ENCODE results near the gene RNF168.

DNA sequence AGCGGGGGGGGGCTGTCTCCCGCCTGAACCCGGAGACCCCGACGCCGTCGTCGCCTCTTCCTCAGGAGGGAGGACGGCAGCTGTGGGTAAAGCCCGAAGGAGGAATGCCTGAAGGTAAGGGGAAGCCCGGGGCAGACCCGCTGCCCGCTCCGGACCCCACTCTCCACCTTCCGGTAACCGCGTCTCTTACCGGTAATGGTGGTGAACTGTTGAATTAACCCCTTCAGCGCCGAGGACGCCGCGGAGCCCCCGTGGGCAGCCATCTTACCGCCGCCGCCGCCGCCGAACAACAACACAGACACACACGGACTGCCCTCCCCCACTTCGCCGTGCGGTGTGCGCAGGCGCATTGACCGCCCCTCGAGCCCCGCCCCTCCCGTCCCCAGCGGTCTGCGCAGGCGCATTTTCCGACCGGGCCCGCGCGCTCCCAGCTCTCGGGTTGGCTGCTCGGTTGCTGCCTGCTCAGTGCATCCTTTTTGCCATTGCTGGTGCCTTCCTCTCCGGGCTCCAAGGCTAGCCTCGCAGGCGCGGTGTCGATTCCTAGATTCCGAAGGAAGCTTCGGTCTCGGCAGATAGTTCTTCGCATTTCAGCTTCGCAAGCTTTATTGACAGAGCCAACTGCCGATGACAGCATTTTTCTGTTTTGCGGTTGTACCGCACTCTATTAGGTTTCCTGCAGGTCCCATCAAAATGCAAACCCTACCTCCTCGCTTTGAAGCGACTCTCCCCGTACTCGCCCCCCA is 71.3 kb downstream of the RNF168 start, which contains the start of gene UBXN7:
- TF ChIP-seq POLR2A (IDR thresholded peaks at IDR 0.05; ENCODE audit: low read depth, low read length) (peak; percentile 82), POLR2AphosphoS5 (IDR thresholded peaks at IDR 0.05; ENCODE audit: low read depth, low read length) (peak; percentile 50; the same call in 1 of the 2 replicates)

All from GM12892 (cell line).